ENCODE measurements around the gene TOMM22. TPM values are rescaled to one million over a fixed set of nuclear protein-coding genes. Genes with fewer than 3 reads are reported as not detected.

The TOMM22 gene
- total and polyA plus RNA-seq, 3 donors from 2014 or later: 44.3 to 95.1 (median 57.6) TPM

DNA sequence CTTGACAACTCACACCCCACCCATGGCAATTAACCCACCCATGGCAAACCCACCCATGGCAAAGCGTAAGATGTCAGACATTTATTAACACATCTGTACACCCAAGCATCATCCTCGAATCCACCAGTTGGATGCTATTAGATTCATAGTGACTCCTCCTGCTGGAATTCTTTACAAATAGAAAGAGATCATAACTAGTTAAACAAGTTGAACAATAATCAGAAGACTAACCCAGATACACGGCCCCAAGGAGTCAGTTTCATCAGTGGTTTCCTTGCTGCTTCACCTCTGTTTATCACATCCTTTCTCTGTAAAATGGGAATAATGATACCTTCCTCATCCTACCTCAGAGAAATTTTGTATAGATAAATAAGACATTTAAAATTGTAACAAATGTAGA lies 29.1 kb downstream of the TOMM22 start:
- no peak overlapping the region for H3K4me3 ChIP-seq
- no peak for DNase-seq
- H3K9me3 ChIP-seq: no peaks in the 10 kb centered on the region
- no peaks in the 10 kb centered on the region for H3K27me3 ChIP-seq
- peaks cover 30% of the 10 kb centered on the region for H3K4me1 ChIP-seq
- no peaks in the 10 kb centered on the region for H3K36me3 ChIP-seq (ENCODE audit: low read depth, missing control alignments)
- intact Hi-C loops (cut with DNase I; ENCODE audit: low total_unique reads): no loop called here
- TF ChIP-seq, protein P1, sequence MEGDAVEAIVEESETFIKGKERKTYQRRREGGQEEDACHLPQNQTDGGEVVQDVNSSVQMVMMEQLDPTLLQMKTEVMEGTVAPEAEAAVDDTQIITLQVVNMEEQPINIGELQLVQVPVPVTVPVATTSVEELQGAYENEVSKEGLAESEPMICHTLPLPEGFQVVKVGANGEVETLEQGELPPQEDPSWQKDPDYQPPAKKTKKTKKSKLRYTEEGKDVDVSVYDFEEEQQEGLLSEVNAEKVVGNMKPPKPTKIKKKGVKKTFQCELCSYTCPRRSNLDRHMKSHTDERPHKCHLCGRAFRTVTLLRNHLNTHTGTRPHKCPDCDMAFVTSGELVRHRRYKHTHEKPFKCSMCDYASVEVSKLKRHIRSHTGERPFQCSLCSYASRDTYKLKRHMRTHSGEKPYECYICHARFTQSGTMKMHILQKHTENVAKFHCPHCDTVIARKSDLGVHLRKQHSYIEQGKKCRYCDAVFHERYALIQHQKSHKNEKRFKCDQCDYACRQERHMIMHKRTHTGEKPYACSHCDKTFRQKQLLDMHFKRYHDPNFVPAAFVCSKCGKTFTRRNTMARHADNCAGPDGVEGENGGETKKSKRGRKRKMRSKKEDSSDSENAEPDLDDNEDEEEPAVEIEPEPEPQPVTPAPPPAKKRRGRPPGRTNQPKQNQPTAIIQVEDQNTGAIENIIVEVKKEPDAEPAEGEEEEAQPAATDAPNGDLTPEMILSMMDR (IDR thresholded peaks at IDR 0.05): no peak
- no peak for TF ChIP-seq POLR2A (IDR thresholded peaks at IDR 0.05)
- WGBS, 2 donors: 83 to 90% methylated on average over 3 of the region's 3 CpGs
- no peak overlapping the region for H3K27ac ChIP-seq

DNA sequence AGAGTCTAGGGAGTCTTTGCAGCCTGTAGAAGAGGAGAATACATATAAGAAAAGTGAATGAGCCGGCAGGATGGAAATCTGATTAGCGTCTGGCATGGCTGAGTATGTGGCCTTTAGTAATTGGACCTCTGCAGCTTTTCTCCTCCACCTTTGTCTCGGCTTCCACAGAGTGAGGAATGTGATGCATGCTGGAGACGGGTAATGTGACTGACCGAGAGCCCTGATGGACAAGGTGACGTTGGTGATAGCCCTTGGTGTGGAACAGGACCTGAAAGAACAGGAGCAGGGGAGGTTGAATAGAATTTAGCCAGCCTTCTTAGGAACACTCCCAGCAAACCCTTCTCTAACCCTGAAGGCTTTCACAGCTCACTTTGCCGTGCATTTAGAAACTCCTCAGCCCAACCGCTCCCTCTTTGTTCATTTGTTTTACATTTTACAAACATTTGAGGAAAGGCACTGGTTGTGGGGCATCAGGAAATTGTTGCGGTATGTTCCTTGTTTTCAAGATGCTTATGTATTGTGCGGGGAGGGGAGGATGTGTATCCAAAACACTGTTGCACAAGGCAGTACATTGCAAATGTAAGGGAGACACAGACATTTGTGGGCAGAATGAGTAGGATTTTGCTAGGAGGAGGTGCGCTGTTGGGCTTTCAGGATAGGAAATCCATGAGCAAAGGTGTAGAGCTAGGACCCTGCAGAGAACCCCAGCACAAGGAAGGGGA lies 30.9 kb downstream of the TOMM22 start:
- H3K4me3 ChIP-seq: no peak overlapping the region
- intact Hi-C loops (cut with DNase I; ENCODE audit: low total_unique reads): no loop called here
- TF ChIP-seq, protein P1 (IDR thresholded peaks at IDR 0.05): no peak
- TF ChIP-seq POLR2A (IDR thresholded peaks at IDR 0.05): no peak
- peaks cover 36% of the 10 kb centered on the region for H3K4me1 ChIP-seq
- H3K9me3 ChIP-seq: no peaks in the 10 kb centered on the region
- H3K36me3 ChIP-seq (ENCODE audit: low read depth, missing control alignments): no peaks in the 10 kb centered on the region
- no peak overlapping the region for H3K27ac ChIP-seq
- WGBS, 2 donors: 81 to 84% methylated on average over 11 of the region's 11 CpGs
- DNase-seq: no peak
- no peaks in the 10 kb centered on the region for H3K27me3 ChIP-seq

DNA sequence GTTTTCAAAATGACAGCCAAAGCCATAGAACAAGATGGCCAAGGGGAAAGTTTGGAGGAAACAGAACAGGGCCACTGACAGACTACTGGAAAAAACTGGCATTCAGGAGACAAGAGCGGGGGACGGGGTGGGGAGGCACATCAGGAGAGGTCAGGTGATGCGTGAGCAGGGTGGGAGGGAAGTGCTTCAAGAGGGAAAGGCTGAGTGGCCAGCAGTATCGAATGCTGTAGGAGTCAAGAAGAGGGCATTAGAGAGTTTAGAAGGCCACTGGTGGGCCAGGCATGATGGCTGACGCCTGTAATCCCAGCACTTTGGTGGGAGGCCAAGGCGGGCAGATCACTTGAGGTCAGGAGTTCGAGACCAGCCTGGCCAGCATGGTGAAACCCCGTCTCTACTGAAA lies 32.2 kb downstream of the TOMM22 start:
- WGBS, 2 donors: 85 to 89% methylated on average over 8 of the region's 8 CpGs
- TF ChIP-seq, protein P1 (IDR thresholded peaks at IDR 0.05): no peak
- TF ChIP-seq POLR2A (IDR thresholded peaks at IDR 0.05): no peak
- Histone ChIP-seq H3K27me3 (no peaks in the 10 kb centered on the region), H3K9me3 (no peaks in the 10 kb centered on the region), H3K36me3 (ENCODE audit: low read depth, missing control alignments) (no peaks in the 10 kb centered on the region), H3K4me1 (peaks cover 32% of the 10 kb centered on the region), H3K27ac (no peak overlapping the region), H3K4me3 (no peak overlapping the region)
- intact Hi-C loops (cut with DNase I; ENCODE audit: low total_unique reads): no loop called here
- DNase-seq: no peak

DNA sequence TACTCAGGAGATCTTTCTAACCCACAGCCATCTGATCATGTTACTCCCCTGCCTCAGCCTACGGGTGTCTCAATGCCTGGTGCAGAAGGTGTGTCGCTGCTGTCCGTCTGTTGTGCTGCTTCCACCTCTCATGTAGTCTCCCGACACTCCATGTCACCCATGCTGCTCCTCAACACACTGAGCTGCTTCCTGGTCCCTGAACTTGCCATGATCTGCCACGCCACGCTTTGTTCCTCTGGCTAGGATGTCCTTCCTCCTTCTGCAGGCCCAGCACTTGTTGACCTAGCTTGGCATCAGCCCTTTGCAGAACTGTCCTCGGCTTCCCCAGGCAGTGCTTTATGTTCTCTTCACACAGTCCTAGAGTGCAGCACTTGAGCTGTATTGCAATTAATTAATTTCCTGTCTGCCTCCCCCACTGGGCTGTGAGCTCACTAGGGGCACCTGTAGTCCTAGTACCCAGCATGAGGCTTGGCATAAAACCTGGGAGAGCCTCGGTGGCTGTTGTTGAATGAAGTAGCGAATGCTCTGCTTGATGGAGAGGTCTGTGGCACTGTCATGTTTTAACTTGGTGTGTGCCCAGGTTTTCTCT lies 33.5 kb downstream of the TOMM22 start:
- no peak for DNase-seq
- no peak overlapping the region for H3K4me3 ChIP-seq
- peaks cover 32% of the 10 kb centered on the region for H3K4me1 ChIP-seq
- TF ChIP-seq POLR2A (IDR thresholded peaks at IDR 0.05): no peak
- TF ChIP-seq, protein P1 (IDR thresholded peaks at IDR 0.05): no peak
- H3K27ac ChIP-seq: peak overlapping the region in 1 of 2 donors; percentile 20
- 57 to 73% methylated on average over 8 to 9 of the region's 9 CpGs for WGBS, 2 donors
- intact Hi-C loops (cut with DNase I; ENCODE audit: low total_unique reads): no loop called here
- H3K9me3 ChIP-seq: no peaks in the 10 kb centered on the region
- no peaks in the 10 kb centered on the region for H3K27me3 ChIP-seq
- no peaks in the 10 kb centered on the region for H3K36me3 ChIP-seq (ENCODE audit: low read depth, missing control alignments)
